BLaER1 treated with 17β-estradiol and CSF1 and Interleukin-3, amounts not matched to agents 10 nM and 100 nM (cell line): ENCODE measurements around the gene GOLGA8T.
A peak's percentile ranks its signal among the peaks of the same experiment; 100 is the strongest.
"Not testable (repeated sequence)": the region's sequence is repeated elsewhere in the genome, so short reads cannot be mapped to it uniquely, and the experiment has no call there.

ENCODE experiments used
- H3K27ac ChIP-seq, 11 experiments: shearing (Covaris generic); formaldehyde crosslinking; 2 replicates each; pipeline ENCODE4 v1.8.1; 2022
- H3K27me3 ChIP-seq, 11 experiments: shearing (Covaris generic); formaldehyde crosslinking; 2 replicates each; pipeline ENCODE4 v1.8.1; 2022
- H3K36me3 ChIP-seq, 11 experiments: shearing (Covaris generic); formaldehyde crosslinking; 2 replicates each; pipeline ENCODE4 v1.8.1; 2022
- H3K4me1 ChIP-seq, 10 experiments: shearing (Covaris generic); formaldehyde crosslinking; 2 replicates each; pipeline ENCODE4 v1.8.1; 2022
- H3K4me2 ChIP-seq, 11 experiments: shearing (Covaris generic); formaldehyde crosslinking; 2 replicates each; pipeline ENCODE4 v1.8.1; 2022
- H3K4me3 ChIP-seq, 10 experiments: shearing (Covaris generic); formaldehyde crosslinking; 2 replicates each; pipeline ENCODE4 v1.8.1; 2022
- H3K9ac ChIP-seq, 11 experiments: shearing (Covaris generic); formaldehyde crosslinking; 2 replicates each; pipeline ENCODE4 v1.8.1; 2022
- H3K9me3 ChIP-seq, 11 experiments: shearing (Covaris generic); formaldehyde crosslinking; replicated peaks in 1 of 11; 2 replicates each; pipeline ENCODE4 v1.8.1; 2022
- H4K20me1 ChIP-seq, 11 experiments: shearing (Covaris generic); formaldehyde crosslinking; 2 replicates each; pipeline ENCODE4 v1.8.1; 2022

Gene GOLGA8T

GRCh38 chr15:30173041-30173608, 38.3 kb downstream of the GOLGA8T start:
- H3K4me3 ChIP-seq, H3K4me1 ChIP-seq, H3K27ac ChIP-seq, H4K20me1 ChIP-seq, H3K27me3 ChIP-seq, H3K9me3 ChIP-seq, H3K36me3 ChIP-seq, H3K9ac ChIP-seq: not testable (repeated sequence)
- peak overlapping the region in 3 of 11 experiments; percentile 4 to 23 (median 21); a peak in 3 of 22 replicates for H3K4me2 ChIP-seq

DNA sequence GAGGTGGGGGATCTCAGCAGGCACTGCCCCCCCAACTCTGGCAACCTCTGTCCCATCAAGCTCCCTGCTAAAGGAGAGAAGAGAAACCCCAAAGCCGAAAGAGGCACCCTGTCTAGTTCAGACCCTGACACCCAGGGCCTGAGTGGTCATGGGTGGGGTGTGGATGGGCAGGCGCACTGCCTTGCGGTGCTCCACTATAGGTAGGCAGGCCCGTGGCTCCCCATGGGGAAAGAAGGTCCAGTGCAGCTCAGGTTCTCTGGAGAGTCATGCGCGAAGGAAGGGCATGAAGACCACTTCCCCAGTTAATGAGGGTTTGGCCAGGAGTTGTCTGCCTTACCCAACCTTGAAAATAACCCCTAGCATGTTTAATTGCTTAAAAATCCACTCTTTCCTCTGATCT, 40.4 kb downstream of the GOLGA8T start:
- H3K4me2 ChIP-seq, result peak overlapping the region in 2 of 11 experiments; percentile 21 to 36; a peak in 1 of 22 replicates
- not testable (repeated sequence) for H3K4me1 ChIP-seq

GRCh38 chr15:30176613-30177012, 41.8 kb downstream of the GOLGA8T start:
- H3K4me3 ChIP-seq, H3K9ac ChIP-seq, H3K9me3 ChIP-seq, H3K36me3 ChIP-seq, H4K20me1 ChIP-seq, H3K4me2 ChIP-seq, H3K4me1 ChIP-seq, H3K27me3 ChIP-seq, H3K27ac ChIP-seq: not testable (repeated sequence)

More for the DNA sequence above, 40.4 kb downstream of the GOLGA8T start:
- H4K20me1 ChIP-seq, H3K9ac ChIP-seq, H3K27ac ChIP-seq, H3K4me3 ChIP-seq, H3K27me3 ChIP-seq, H3K36me3 ChIP-seq, H3K9me3 ChIP-seq: not testable (repeated sequence)

DNA sequence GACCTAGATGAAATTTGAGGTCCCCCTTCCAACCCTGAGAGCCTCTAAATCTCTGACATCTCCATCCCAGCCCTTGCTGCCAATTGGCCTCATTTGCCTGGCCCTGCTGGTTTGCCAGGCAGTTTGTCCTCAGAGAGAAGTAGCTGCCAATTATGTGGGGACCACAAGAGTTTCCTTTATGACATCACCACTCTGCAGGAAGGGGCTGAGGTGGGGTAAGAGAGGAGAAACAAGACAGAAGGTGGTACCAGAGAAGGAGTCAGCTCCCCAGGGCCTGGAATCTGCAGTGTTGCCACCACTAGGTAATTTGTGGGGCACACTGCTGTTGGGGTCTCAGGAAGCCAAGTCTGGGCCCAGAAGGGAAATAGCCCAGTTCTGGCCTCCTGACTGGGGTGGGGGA, 45.0 kb downstream of the GOLGA8T start:
- H3K27ac ChIP-seq, H3K9me3 ChIP-seq, H3K36me3 ChIP-seq, H3K4me3 ChIP-seq, H3K27me3 ChIP-seq, H3K4me1 ChIP-seq, H4K20me1 ChIP-seq, H3K4me2 ChIP-seq, H3K9ac ChIP-seq: not testable (repeated sequence)

GRCh38 chr15:30185495-30185894, 50.6 kb downstream of the GOLGA8T start:
- H3K27ac ChIP-seq, H3K27me3 ChIP-seq, H4K20me1 ChIP-seq, H3K36me3 ChIP-seq, H3K4me2 ChIP-seq, H3K4me1 ChIP-seq, H3K9me3 ChIP-seq, H3K4me3 ChIP-seq, H3K9ac ChIP-seq: not testable (repeated sequence)

- H3K9ac ChIP-seq, H3K4me2 ChIP-seq, H3K27ac ChIP-seq, H4K20me1 ChIP-seq, H3K4me1 ChIP-seq, H3K4me3 ChIP-seq, H3K9me3 ChIP-seq, H3K36me3 ChIP-seq: not testable (repeated sequence)
- peaks cover 4 to 11% (median 9%) of the 10 kb centered on the region in 11 experiments; a peak in 19 of 22 replicates for H3K27me3 ChIP-seq
Measured at GRCh38 chr15:30187429-30187828, 52.6 kb downstream of the GOLGA8T start.

- H3K4me1 ChIP-seq, H4K20me1 ChIP-seq, H3K9me3 ChIP-seq, H3K9ac ChIP-seq, H3K4me2 ChIP-seq, H3K36me3 ChIP-seq, H3K27ac ChIP-seq, H3K4me3 ChIP-seq: not testable (repeated sequence)
- H3K27me3 ChIP-seq, result peaks cover 4 to 13% (median 9%) of the 10 kb centered on the region in 11 experiments; a peak in 19 of 22 replicates
Measured at GRCh38 chr15:30189754-30190153, 54.9 kb downstream of the GOLGA8T start.

GRCh38 chr15:30191143-30191542, 56.3 kb downstream of the GOLGA8T start:
- not testable (repeated sequence) for H3K4me2 ChIP-seq, H3K4me1 ChIP-seq, H4K20me1 ChIP-seq, H3K36me3 ChIP-seq, H3K9me3 ChIP-seq, H3K9ac ChIP-seq, H3K4me3 ChIP-seq, H3K27ac ChIP-seq
- peaks cover 4 to 17% (median 9%) of the 10 kb centered on the region in 11 experiments; a peak in 19 of 22 replicates for H3K27me3 ChIP-seq

DNA sequence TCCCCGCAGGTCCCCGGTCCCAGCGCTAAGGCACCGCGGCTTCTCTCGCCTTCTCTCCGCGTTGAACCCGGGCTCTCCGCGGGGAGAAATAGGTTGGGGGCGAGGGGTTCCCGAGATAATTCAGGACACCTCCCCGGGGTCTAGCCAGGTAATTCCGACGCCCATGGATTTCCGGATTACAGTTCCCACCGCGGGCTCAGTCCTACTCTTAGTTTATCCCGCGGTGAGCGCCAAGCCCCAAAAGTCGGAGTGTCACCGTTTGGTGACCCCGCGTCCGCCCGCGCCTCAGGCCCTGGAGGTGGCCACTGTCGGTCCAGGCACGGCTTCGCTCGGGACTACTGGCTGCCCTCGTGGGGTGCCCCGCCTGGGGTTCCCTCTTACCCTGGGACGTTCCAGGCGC, 56.8 kb downstream of the GOLGA8T start:
- H3K4me3 ChIP-seq, H3K27ac ChIP-seq, H3K4me1 ChIP-seq, H3K36me3 ChIP-seq, H3K9me3 ChIP-seq, H3K4me2 ChIP-seq, H4K20me1 ChIP-seq, H3K9ac ChIP-seq: not testable (repeated sequence)
- peaks cover 4 to 17% (median 9%) of the 10 kb centered on the region in 11 experiments; a peak in 19 of 22 replicates for H3K27me3 ChIP-seq

GRCh38 chr15:30192119-30192745, 57.4 kb downstream of the GOLGA8T start:
- peaks cover 4 to 17% (median 9%) of the 10 kb centered on the region in 11 experiments; a peak in 19 of 22 replicates for H3K27me3 ChIP-seq
- not testable (repeated sequence) for H4K20me1 ChIP-seq, H3K9ac ChIP-seq, H3K36me3 ChIP-seq, H3K4me3 ChIP-seq, H3K9me3 ChIP-seq, H3K4me1 ChIP-seq, H3K27ac ChIP-seq, H3K4me2 ChIP-seq

DNA sequence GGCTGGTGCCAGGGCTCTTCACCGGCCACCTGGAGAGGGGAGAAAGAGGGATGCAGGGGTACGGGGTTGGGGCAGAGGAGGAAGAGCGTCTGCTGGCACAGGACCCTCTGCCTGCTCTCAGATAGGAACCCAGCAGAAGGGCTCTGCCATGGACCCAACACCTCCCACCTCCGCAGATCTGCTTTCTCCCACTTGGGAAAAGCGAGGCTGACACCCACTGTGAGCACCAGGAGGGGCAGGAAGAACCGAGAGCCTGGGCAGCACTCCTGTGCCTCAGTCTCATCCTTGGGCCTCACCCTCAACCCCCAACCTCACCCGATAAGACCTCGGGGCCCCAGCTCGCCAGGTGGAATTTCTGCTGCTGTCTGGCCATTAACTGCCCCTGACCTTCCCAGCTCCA, 58.0 kb downstream of the GOLGA8T start:
- H4K20me1 ChIP-seq, H3K9ac ChIP-seq, H3K4me1 ChIP-seq, H3K9me3 ChIP-seq, H3K4me2 ChIP-seq, H3K4me3 ChIP-seq, H3K27ac ChIP-seq, H3K36me3 ChIP-seq: not testable (repeated sequence)
- H3K27me3 ChIP-seq, result peaks cover 4 to 17% (median 9%) of the 10 kb centered on the region in 11 experiments; a peak in 19 of 22 replicates
